DMS153 treated with DMSO at 0.1 percent for 48 hours (cell line): ENCODE results near the gene GRK5.
A peak's percentile ranks its signal among the peaks of the same experiment; 100 is the strongest.
"Not testable (repeated sequence)": the region's sequence is repeated elsewhere in the genome, so short reads cannot be mapped to it uniquely, and the experiment has no call there.

Experiments used
- DNase-seq: peaks from one replicate; lab custom pipeline; 2025; ENCODE audit not compliant: unreplicated experiment; lab: John Stamatoyannopoulos, UW

Gene GRK5

DNA sequence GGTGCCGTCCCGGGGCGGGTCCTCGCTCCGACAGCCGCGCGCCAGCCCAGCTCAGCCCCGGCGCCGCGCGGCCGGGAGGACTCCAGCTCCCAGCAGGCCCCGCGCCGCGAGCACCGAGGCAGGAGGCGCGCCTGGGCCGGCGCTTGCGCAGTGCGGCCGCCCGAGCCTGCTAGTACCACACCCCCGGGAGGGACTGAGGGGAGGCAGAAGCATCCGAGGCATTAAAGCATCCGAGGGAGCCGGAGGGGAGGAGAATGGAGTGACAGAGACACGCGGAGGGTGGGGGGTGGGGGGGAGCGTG lies at the start of gene GRK5:
Gene GRK5 (plus strand): TSS at position 206 of the 301 bp plus-strand sequence. CDS start 347 bp downstream, outside the sequence.
- peak; percentile 54 for DNase-seq

- no peak for DNase-seq
Observed at GRCh38 chr10:119159332-119159731, 48.0 kb upstream of the GRK5 start.

DNA sequence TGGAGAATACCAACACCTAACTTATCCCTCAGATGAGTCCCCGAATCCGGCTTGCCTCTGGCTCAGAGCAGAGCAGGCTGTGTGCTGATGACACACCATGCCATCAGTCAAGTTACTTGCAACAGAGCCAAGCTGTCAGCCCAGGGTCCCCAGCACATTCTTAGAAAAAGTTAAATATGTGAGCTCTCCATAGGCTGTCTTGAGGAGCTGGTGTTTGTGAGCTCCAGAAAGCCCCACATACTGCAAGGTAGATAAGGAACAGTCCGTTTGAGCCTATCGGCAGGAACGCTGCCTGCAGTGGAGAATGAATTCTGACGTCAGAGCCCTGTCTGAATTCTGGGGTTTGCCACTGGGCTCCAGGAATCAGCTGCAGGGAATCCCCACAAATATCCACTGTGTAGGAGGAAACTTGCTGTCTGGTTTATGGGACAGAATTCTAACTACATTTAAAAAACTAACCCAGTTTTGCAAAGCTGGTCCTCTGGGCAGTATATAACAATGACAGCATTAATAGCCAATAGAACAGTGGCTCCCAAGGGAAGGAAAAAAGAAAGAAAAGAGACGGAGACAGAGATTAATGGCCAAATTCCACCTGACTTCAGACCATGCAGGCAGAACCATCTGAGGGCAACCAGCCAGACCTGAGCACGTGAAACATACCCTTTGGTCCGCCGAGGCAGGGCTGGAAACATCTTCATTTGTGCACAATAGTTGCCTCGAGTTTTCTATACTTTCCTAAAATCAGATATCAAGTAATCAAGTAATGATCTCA lies 45.5 kb upstream of the GRK5 start:
- no peak for DNase-seq

- no peak for DNase-seq
Observed at GRCh38 chr10:119162452-119163092, 44.8 kb upstream of the GRK5 start.

GRCh38 chr10:119165171-119166117 lies 41.9 kb upstream of the GRK5 start, which contains the start of gene SFXN4:
Gene SFXN4 (minus strand): TSS chr10:119165714. CDS start chr10:119165647, 67 bp downstream.
- DNase-seq, result peak; percentile 34

DNA sequence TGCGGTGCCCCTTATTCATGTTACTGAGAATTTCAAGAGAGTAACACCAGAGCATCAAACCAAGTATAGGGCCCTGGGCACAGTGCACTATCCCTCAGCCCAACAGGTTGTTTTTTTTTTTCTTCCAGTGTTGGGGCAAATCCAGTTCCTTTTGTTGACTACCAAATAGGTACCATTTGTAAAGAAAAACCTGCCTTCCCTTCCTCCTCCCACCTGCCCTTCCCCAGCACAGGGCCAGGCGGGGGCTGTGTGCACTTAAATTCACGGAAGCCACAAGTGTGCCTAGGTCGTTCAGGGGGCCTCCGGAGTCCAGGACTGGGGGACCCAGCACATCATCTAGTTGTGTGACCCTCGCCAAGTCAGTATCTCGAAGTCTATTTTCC lies 41.3 kb upstream of the GRK5 start:
- DNase-seq, result no peak

DNA sequence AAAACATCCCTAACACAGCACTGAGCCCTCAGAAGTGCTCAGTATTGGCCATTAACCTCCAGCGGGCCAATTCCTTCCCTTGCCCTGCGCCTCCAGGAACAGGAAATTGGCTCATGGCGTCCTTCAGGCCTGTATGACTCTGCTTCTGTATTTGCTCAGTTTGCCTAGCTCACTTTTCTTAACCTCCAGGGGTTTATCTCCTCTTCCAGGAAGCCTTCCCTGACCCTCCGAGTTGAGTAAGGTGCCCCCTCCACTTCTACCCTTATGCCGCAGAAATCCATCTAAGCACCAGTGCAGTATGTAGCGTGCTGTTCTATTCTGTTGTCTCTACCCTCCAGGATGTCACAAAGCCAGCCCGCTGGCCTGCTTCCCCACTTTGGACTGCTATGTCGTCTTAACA lies 40.8 kb upstream of the GRK5 start:
- no peak for DNase-seq

- DNase-seq, result no peak
Observed at GRCh38 chr10:119167041-119167440, 40.3 kb upstream of the GRK5 start.

DNA sequence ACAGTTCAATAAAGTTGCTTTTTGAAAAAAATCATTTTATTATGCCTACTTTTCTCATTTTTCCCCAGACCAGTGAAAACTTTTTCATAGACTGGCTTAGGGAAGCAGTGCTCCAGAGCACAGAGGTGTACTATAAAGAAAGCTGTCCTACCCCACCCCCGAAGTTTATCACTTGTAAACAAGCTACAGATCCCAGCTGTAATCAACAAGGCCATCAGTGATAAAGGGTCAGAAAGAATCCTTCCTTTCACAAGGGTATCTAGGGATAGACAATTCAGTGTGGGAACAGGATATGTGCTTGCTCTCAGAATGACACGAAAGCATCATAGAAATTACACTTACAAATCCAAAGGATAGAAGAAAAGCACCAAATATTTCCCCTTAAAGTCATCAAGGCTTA lies 33.3 kb upstream of the GRK5 start:
- no peak for DNase-seq

GRCh38 chr10:119176166-119176565 lies 31.2 kb upstream of the GRK5 start:
- DNase-seq, result no peak

- DNase-seq, result no peak
Observed at GRCh38 chr10:119177708-119178371, 29.5 kb upstream of the GRK5 start.

DNA sequence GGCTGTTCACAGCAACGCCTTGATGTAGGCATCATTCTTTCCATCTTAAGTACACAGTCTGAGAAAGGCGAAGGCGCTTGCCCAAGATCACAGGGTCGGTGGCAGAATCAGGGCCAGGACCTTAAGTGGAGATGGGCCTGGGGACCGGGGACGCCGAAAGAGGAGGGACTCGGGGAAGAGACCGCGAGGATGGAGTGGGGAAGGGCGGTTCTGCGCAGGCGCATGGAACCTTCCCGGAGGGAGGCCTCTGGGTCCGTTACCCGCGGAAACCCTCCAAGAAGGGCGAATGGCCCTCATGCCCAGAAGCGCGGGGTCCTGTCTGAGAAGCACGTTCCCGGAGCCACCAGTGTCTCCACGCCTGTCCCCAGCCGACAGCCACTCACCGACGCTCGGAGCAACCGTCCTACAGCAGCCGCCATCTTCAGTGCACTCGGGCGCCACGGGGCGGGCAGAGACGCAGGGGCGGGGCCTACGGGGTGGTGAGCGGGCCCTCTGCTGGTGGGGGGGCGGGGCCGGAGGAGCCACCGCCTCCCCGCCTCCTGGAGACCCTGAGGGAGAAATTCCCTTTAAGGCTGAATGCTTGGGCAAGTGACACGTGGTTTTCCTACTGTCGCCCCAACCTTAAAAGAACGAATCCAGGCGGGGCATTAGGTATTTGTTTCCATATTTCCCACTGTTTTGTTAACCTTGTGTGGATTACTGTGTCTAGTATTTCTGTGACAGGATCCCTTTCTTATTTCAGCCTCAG lies 28.8 kb upstream of the GRK5 start, which contains the start of gene PRDX3:
Gene PRDX3 (minus strand): TSS at position 441 of the 748 bp plus-strand sequence. CDS start 22 bp downstream, at position 419.
- peak; percentile 92 for DNase-seq

- DNase-seq, result not testable (repeated sequence)
Observed at GRCh38 chr10:119180850-119181400, 26.4 kb upstream of the GRK5 start.

- DNase-seq, result no peak
Observed at GRCh38 chr10:119183664-119184412, 23.5 kb upstream of the GRK5 start.

DNA sequence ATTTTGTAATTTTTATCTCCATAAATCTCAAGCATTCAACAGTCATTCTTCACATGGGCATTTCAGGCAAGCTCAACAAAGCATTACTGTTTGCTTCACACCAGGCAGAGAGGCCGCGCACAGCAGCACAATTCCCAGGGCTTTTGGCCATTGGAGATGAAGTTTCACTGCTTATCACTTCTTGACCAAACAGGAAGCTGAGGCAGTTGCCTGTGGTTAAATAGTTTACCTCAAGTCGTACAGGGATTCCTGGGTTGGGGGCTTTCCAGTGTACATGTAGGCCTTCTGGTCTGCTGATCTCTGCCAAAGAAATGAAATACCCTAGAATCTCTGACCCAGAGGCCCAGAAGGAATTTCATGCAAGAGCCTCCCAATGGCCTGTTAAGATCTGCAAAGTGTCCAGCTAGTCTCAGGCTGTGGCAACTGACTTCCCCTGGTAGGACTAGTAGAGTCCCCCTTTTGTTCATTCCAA lies 17.5 kb upstream of the GRK5 start:
- DNase-seq, result no peak

GRCh38 chr10:119190353-119190752 lies 17.0 kb upstream of the GRK5 start:
- DNase-seq, result no peak

GRCh38 chr10:119190954-119191785 lies 16.2 kb upstream of the GRK5 start:
- DNase-seq, result no peak

DNA sequence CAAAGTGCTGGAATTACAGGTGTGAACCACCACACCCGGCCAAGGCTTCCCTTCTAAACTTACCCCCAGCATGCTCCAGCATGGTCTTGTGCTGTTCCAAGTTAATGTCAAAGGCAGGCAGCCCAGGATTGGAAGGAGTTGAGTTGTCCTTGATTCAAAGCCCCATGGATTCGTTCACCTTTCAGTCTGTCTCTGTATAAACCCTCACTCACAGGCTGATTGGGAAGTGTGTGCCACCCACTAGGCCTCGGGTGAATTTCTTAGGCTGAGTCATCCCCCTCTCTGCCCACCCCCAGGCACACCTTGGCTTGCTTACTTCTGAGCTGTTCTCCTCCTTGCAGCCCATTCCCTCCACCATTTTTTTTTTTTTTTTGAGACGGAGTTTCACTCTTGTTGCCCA lies 15.5 kb upstream of the GRK5 start:
- DNase-seq, result no peak
